ENCODE measurements around the gene OSCAR. TPM values are rescaled to one million over a fixed set of nuclear protein-coding genes. Genes with fewer than 3 reads are reported as not detected.

Gene OSCAR
- total and polyA plus RNA-seq, 10 of the 15 experiments (the other 5 are each of a cell fraction or from before 2014, with no cell fraction given) = 0.08 to 0.27 (median 0.10) TPM; not detected in 7

- Histone ChIP-seq H3K9me3 (replicated peaks; ENCODE audit: control insufficient read depth, insufficient read depth, low read length) (peaks cover 2% of the 10 kb centered on the region; the same call in 2 of the 3 replicates), H3K27me3 (replicated peaks in 1 of 2; ENCODE audit: control insufficient read depth in 2 of 2, insufficient read depth in 2 of 2, low read length in 1 of 2) (no peaks in the 10 kb centered on the region; a peak in 2 of 4 replicates), H3K27ac (ENCODE audit: control insufficient read depth, insufficient read depth) (no peak overlapping the region), H3K4me3 (no peak overlapping the region), H3K36me3 (ENCODE audit: control insufficient read depth in 2 of 2, insufficient read depth in 2 of 2, low read length in 1 of 2) (no peaks in the 10 kb centered on the region), H2AFZ (ENCODE audit: control insufficient read depth, low read depth, low read length) (no peak overlapping the region), H3K9ac (ENCODE audit: control insufficient read depth, insufficient read depth, low read length) (no peak overlapping the region), H3K79me2 (ENCODE audit: control insufficient read depth, insufficient read depth, low read length) (no peaks in the 10 kb centered on the region), H4K20me1 (ENCODE audit: control insufficient read depth, insufficient read depth) (no peaks in the 10 kb centered on the region), H3K4me2 (ENCODE audit: control insufficient read depth, insufficient read depth) (no peak overlapping the region), H3K4me1 (ENCODE audit: control insufficient read depth, insufficient read depth, low read length) (no peaks in the 10 kb centered on the region)
- POLR2A ChIA-PET = interaction anchor here (0.6 kb wide), 1 partner anchor 1410 kb away, joined by 3 read pairs; no protein-coding TSS in a partner anchor
- RAD21 ChIA-PET (ENCODE audit: unreplicated experiment) = no interaction called here
- no TSS peak for BruUV-seq (replicated peaks)
- FAIRE-seq = no peak
- SMC1A ChIA-PET (ENCODE audit: uncharacterized antibody, unreplicated experiment) = no interaction called here
- ATAC-seq = no peak
- DNase-seq (ENCODE audit: low read depth, low spot score) = no peak
- CTCF ChIA-PET = no interaction called here
- intact Hi-C loops (cut with micrococcal nuclease; ENCODE audit: unreplicated experiment) (no loop called here), in situ Hi-C loops (cut with MboI) (no loop called here)
- WGBS (ENCODE audit: insufficient coverage, insufficient replicate concordance, low lambda C conversion rate, missing lambda C conversion rate) = 38% methylated on average over 17 of the region's 17 CpGs
- TF ChIP-seq RFX5 (IDR thresholded peaks at IDR 0.05; ENCODE audit: low read depth, low read length) = no peak
- no peak for TF ChIP-seq JUND (IDR thresholded peaks at IDR 0.05; ENCODE audit: low read depth, low read length)
- TF ChIP-seq CTCF (IDR thresholded peaks at IDR 0.05 in 2 of 3, conservative IDR thresholded peaks at IDR 0.05 in 1 of 3; ENCODE audit: control insufficient read depth in 2 of 3, extremely low read depth in 1 of 3, insufficient read depth in 1 of 3, low read depth in 3 of 3, low read length in 3 of 3) = no peak
- peak; percentile 56 for TF ChIP-seq NFYB (IDR thresholded peaks at IDR 0.05; ENCODE audit: insufficient read depth, low read depth, low read length)
These were observed 6.1 kb downstream of the OSCAR start for GRCh38 chr19:54094426-54095000.

- ChIA-PET SMC1A (ENCODE audit: uncharacterized antibody, unreplicated experiment) (no interaction called here), CTCF (no interaction called here), POLR2A (no interaction called here), RAD21 (ENCODE audit: unreplicated experiment) (no interaction called here)
- H2AFZ ChIP-seq (ENCODE audit: control insufficient read depth, low read depth, low read length) = no peak overlapping the region
- H3K4me2 ChIP-seq (ENCODE audit: control insufficient read depth, insufficient read depth) = no peak overlapping the region
- no TSS peak for BruUV-seq (replicated peaks)
- WGBS (ENCODE audit: insufficient coverage, insufficient replicate concordance, low lambda C conversion rate, missing lambda C conversion rate) = 17% methylated on average over 3 of the region's 3 CpGs
- no peaks in the 10 kb centered on the region for H3K27me3 ChIP-seq (replicated peaks in 1 of 2; ENCODE audit: control insufficient read depth in 2 of 2, insufficient read depth in 2 of 2, low read length in 1 of 2)
- DNase-seq (ENCODE audit: low read depth, low spot score) (no peak), ATAC-seq (no peak), FAIRE-seq (no peak)
- H3K27ac ChIP-seq (ENCODE audit: control insufficient read depth, insufficient read depth) = no peak overlapping the region
- no peaks in the 10 kb centered on the region for H3K4me1 ChIP-seq (ENCODE audit: control insufficient read depth, insufficient read depth, low read length)
- no peaks in the 10 kb centered on the region for H3K79me2 ChIP-seq (ENCODE audit: control insufficient read depth, insufficient read depth, low read length)
- in situ Hi-C loops (cut with MboI) (no loop called here), intact Hi-C loops (cut with micrococcal nuclease; ENCODE audit: unreplicated experiment) (no loop called here)
- no peaks in the 10 kb centered on the region for H3K36me3 ChIP-seq (ENCODE audit: control insufficient read depth in 2 of 2, insufficient read depth in 2 of 2, low read length in 1 of 2)
- no peak overlapping the region for H3K9ac ChIP-seq (ENCODE audit: control insufficient read depth, insufficient read depth, low read length)
- no peak overlapping the region for H3K4me3 ChIP-seq
- peaks cover 3% of the 10 kb centered on the region; the same call in 2 of the 3 replicates for H3K9me3 ChIP-seq (replicated peaks; ENCODE audit: control insufficient read depth, insufficient read depth, low read length)
- H4K20me1 ChIP-seq (ENCODE audit: control insufficient read depth, insufficient read depth) = no peaks in the 10 kb centered on the region
- no peak for TF ChIP-seq RFX5 (IDR thresholded peaks at IDR 0.05; ENCODE audit: low read depth, low read length)
- no peak for TF ChIP-seq HSF1 (IDR thresholded peaks at IDR 0.05; ENCODE audit: low read depth, low read length)
- TF ChIP-seq SREBF2 (IDR thresholded peaks at IDR 0.05; ENCODE audit: low read length) = no peak
- TF ChIP-seq BMI1 (IDR thresholded peaks at IDR 0.05; ENCODE audit: borderline replicate concordance) = no peak
- no peak for TF ChIP-seq BCL11A (IDR thresholded peaks at IDR 0.05; ENCODE audit: low read depth, low read length)
- TF ChIP-seq ZNF384 (IDR thresholded peaks at IDR 0.05; ENCODE audit: borderline replicate concordance, low read depth, low read length) = no peak
- TF ChIP-seq TCF3 (IDR thresholded peaks at IDR 0.05; ENCODE audit: borderline replicate concordance, insufficient read depth, low read depth, low read length) = no peak
- TF ChIP-seq SIX5 (IDR thresholded peaks at IDR 0.05; ENCODE audit: low read depth, low read length, severe bottlenecking) = no peak
- no peak for TF ChIP-seq EP300 (IDR thresholded peaks at IDR 0.05; ENCODE audit: borderline replicate concordance in 1 of 2, control insufficient read depth in 1 of 2, low read depth in 2 of 2, low read length in 2 of 2)
- TF ChIP-seq MYC (IDR thresholded peaks at IDR 0.05; ENCODE audit: insufficient read depth, insufficient read length, insufficient replicate concordance, low read length, severe bottlenecking) = no peak
- no peak for TF ChIP-seq CREM (IDR thresholded peaks at IDR 0.05; ENCODE audit: low read depth)
These were observed 16.2 kb downstream of the OSCAR start for GRCh38 chr19:54084410-54084809.
